AG20443 (cell line): Measurements from ENCODE around the gene ENAM.
"Not testable (repeated sequence)": the region's sequence is repeated elsewhere in the genome, so short reads cannot be mapped to it uniquely, and the experiment has no call there.

ENCODE experiments used
- DNase-seq: peaks from one replicate; pipeline ENCODE4 v3.0.0; 2012; ENCODE audit warnings: low spot score, mixed read lengths

Gene ENAM

GRCh38 chr4:70676554-70677090 is 48.1 kb downstream of the ENAM start:
- no peak for DNase-seq

DNA sequence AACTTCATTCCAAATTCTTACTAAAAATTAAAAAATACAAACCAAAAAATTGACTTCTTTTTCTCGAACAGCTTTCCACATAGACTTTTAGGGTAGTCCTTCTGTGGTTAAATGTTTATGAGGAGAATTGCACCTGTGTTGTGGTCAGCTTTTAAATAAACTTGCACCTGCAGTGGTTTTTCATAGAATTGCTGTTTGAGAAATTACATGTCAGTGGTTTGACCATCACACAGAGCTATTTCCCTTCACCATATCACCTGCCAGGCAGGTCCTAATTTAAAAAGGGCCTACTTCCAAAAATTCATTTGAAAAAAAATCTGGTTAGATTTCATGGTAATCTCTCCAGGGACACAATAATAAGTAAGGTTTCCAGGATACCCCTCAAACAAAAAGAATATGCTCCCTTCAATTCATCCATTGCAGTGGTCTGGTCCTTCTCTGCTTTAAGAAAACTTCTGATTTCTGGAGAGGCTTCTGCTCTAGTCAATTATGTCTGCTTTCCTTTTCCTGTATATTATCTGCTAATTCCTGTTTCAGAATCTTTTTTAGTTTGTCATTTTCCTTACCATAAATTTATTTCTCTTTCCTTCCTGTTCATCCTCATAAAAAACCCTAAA is 49.9 kb downstream of the ENAM start:
- no peak for DNase-seq

DNA sequence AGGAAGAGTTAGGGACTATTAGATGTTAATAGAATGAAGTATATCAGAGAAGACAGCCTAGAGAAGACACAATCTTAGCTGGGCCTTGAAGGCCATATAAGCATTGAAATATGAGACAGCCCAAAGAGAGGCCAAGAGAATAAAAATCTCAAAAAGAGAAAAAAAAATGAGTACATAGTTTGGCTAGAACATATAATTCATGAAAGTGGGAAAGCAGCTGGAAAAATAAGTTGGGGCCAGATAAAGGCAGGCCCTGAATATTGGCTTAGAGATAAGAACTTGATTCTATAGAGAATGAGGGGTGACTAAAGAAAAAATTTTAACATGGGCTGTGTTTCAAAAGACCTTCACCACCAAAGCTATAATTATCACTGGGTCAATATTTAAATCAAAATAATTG is 52.4 kb downstream of the ENAM start:
- no peak for DNase-seq

DNA sequence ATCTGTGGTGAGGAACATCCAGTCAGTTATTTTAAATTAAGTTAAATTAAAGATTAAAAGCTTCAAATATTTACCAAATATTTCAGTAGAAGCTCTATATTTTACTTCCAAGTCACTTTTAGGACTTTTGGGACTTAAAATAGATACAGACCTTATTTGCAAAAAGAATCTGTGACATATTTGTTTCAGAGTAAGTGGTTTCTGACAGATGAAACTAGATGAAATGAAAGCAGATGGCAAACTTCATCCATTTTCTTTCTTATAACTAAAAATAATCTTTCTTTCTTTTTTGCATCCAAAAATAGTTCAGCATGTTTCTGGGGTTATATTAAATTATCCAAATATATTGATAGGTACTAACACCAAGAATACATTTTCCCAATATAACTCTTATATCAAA is 53.2 kb downstream of the ENAM start:
- DNase-seq = no peak

GRCh38 chr4:70682142-70682541 is 53.6 kb downstream of the ENAM start:
- not testable (repeated sequence) for DNase-seq

DNA sequence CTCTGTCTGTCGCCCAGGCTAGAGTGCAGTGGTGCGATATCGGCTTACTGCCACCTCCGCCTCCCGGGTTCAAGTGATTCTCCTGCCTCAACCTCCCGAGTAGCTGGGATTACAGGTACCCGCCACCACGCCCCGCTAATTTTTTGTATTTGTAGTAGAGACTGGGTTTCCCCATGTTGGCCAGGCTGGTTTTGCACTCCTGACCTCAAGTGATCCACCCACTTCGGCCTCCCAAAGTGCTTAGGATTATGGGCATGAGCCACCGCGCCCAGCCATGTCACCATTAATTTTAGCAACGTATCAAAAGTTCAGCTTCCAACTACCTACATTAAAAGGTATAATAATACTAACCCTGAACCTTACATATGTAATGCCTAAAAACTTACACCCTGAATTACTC is 58.8 kb downstream of the ENAM start:
- DNase-seq = no peak

GRCh38 chr4:70687821-70688794 is 59.6 kb downstream of the ENAM start, which contains the start of gene UTP3:
TSS of gene UTP3 (plus strand) at chr4:70688532. CDS start at chr4:70688678, 146 bp downstream.
- DNase-seq = peak; percentile 95

DNA sequence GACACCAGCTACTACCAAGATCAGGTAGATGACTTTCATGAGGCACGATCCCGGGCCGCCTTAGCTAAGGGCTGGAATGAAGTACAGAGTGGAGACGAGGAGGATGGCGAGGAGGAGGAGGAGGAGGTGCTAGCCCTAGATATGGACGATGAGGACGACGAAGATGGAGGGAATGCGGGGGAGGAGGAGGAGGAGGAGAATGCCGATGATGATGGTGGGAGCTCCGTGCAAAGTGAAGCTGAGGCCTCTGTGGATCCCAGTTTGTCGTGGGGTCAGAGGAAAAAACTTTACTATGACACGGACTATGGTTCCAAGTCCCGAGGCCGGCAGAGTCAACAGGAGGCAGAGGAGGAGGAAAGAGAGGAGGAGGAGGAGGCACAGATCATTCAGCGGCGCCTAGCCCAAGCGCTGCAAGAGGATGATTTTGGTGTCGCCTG is 60.3 kb downstream of the ENAM start:
- DNase-seq = peak; percentile 16

DNA sequence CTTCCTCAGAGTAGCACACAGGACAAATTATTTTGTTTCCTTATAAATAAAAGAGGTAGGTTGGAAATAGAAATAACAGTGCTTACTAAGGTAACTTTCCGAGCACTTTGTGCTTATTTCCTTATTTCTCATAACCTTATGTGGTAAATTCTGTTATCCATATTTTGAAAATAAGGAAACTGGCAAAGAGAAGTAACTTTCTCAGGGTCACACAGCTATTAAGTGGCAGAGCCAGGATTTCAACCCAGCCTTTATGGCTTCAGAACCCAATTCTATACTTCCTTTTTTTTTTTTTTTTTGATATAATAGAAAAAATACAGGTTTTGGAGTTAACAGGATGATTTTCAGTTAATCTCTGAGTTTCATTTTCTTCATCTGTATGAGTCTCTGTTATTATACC is 63.1 kb downstream of the ENAM start:
- DNase-seq = no peak

GRCh38 chr4:70694633-70695032 is 66.1 kb downstream of the ENAM start:
- DNase-seq = not testable (repeated sequence)
